Measurements from ENCODE around the gene SOCS6.

GRCh38 chr18:70366174-70366573, 77.3 kb downstream of the SOCS6 start:
- TF ChIP-seq ZNF565 (CRISPR knock-in tag; conservative IDR thresholded peaks at IDR 0.05; ENCODE audit: low read depth), result no peak
- TF ChIP-seq ZFP30 (CRISPR knock-in tag; IDR thresholded peaks at IDR 0.05), result no peak
- no peak for TF ChIP-seq SNAI2 (CRISPR knock-in tag; IDR thresholded peaks at IDR 0.05)
- TF ChIP-seq POU6F1 (CRISPR knock-in tag; IDR thresholded peaks at IDR 0.05; ENCODE audit: borderline replicate concordance, low read depth), result no peak
- no peak for TF ChIP-seq ZC3H10 (CRISPR knock-in tag; IDR thresholded peaks at IDR 0.05)
- no peak for TF ChIP-seq PPARA (CRISPR knock-in tag; IDR thresholded peaks at IDR 0.05; ENCODE audit: borderline replicate concordance)
- TF ChIP-seq ISL1 (CRISPR knock-in tag; IDR thresholded peaks at IDR 0.05), result no peak
- TF ChIP-seq ZFP3 (CRISPR knock-in tag; IDR thresholded peaks at IDR 0.05), result no peak
- no peak for TF ChIP-seq CSDC2 (CRISPR knock-in tag; IDR thresholded peaks at IDR 0.05)
- TF ChIP-seq ZNF70 (CRISPR knock-in tag; IDR thresholded peaks at IDR 0.05), result no peak
- no peak for TF ChIP-seq GLIS3 (CRISPR knock-in tag; IDR thresholded peaks at IDR 0.05)
- TF ChIP-seq PATZ1 (CRISPR knock-in tag; IDR thresholded peaks at IDR 0.05; ENCODE audit: borderline replicate concordance), result no peak
- no peak for TF ChIP-seq CREB5 (CRISPR knock-in tag; IDR thresholded peaks at IDR 0.05; ENCODE audit: low read depth)
- TF ChIP-seq ESRRG (CRISPR knock-in tag; IDR thresholded peaks at IDR 0.05), result no peak

Measured in SK-N-SH treated with all-trans-retinoic acid at 6 μM for 48 hours (cell line).